Thyroid gland (tissue), 4 donors: ENCODE data around the gene MGMT. TPM values are rescaled to one million over a fixed set of nuclear protein-coding genes. Genes with fewer than 3 reads are reported as not detected.

Experiments used
- DNase-seq, 2 donors: peaks; one replicate each; pipeline ENCODE4 v3.0.0-alpha.2; 2019
- H3K27ac ChIP-seq, 3 donors: fragments of 200-600 bp; sonication (generic); 1 replicate in 2 of 3; 2 replicates in 1 of 3; pipeline ENCODE4 v1.5.1; 2016 to 2019; ENCODE audit warnings: mild to moderate bottlenecking in 1 of 3, moderate library complexity in 1 of 3
- H3K27me3 ChIP-seq: fragments of 200-600 bp; sonication (generic); one replicate; pipeline ENCODE4 v1.5.1; 2019
- H3K36me3 ChIP-seq, 2 donors: fragments of 200-600 bp; sonication (generic); one replicate each; pipeline ENCODE4 v1.5.1; 2016 to 2019
- H3K4me1 ChIP-seq, 2 donors: fragments of 200-600 bp; sonication (generic); one replicate each; pipeline ENCODE4 v1.5.1; 2017 to 2019
- H3K4me3 ChIP-seq, 3 donors: fragments of 200-600 bp; sonication (generic); replicated peaks in 1 of 3; 1 replicate in 2 of 3; 2 replicates in 1 of 3; pipeline ENCODE4 v1.5.1; 2016; ENCODE audit warnings: mild to moderate bottlenecking in 1 of 3
- H3K9me3 ChIP-seq: fragments of 200-600 bp; sonication (generic); one replicate; pipeline ENCODE4 v1.5.1; 2017
- CTCF ChIP-seq, 6 experiments: fragments of 200-600 bp in 3 of 6; fragments of 450-650 bp in 3 of 6; sonication (generic) in 3 of 6; IDR thresholded peaks; one replicate each; pipeline ENCODE4 v1.5.1; 2016 to 2019; ENCODE audit warnings: antibody characterized with exemption in 6 of 6, mild to moderate bottlenecking in 2 of 6, inconsistent platforms in 1 of 6, moderate library complexity in 1 of 6
- POLR2A ChIP-seq, 2 donors: fragments of 450-650 bp; IDR thresholded peaks; one replicate each; pipeline ENCODE4 v1.6.1; 2017; ENCODE audit warnings: antibody characterized with exemption in 2 of 2, mild to moderate bottlenecking in 2 of 2, moderate library complexity in 1 of 2
- WGBS, 2 donors: methylation state at CpG; one replicate each; pipeline ENCODE4 v1.1.5; 2017; 5-methylcytosine and 5-hydroxymethylcytosine counted together
- intact Hi-C: fragments of 100-400 bp; cut with DNase I; formaldehyde crosslinking; loops from one replicate; pipeline ENCODE4 v1.15.1; 2023
- total RNA-seq, 4 donors: library from RNA; depleted of rRNA; stranded (reverse); fragments of >200 nt; gene quantifications; one replicate each; pipeline ENCODE4 v1.2.3, GENCODE V29; 2016

The MGMT gene
- total RNA-seq, 4 donors from 2014 or later = 17.6 to 48.7 (median 30.7) TPM

- no peaks in the 10 kb centered on the region for H3K27me3 ChIP-seq
- 93 to 100% methylated on average over 1 of the region's 1 CpG for WGBS, 2 donors
- H3K27ac ChIP-seq = no peak overlapping the region
- no peak overlapping the region for H3K4me3 ChIP-seq
- H3K9me3 ChIP-seq = no peaks in the 10 kb centered on the region
- peaks cover 0 to 4% of the 10 kb centered on the region in 2 donors for H3K4me1 ChIP-seq
- intact Hi-C loops = no loop called here
- no peaks in the 10 kb centered on the region for H3K36me3 ChIP-seq
- no peak for TF ChIP-seq POLR2A (IDR thresholded peaks at IDR 0.05)
- TF ChIP-seq CTCF (IDR thresholded peaks at IDR 0.05) = no peak
- no peak for DNase-seq
Measured at GRCh38 chr10:129683519-129683918, 216.5 kb downstream of the MGMT start.

- no peak overlapping the region for H3K27ac ChIP-seq
- intact Hi-C loops = no loop called here
Measured at GRCh38 chr10:129683920-129684319, 216.9 kb downstream of the MGMT start.

GRCh38 chr10:129685271-129685670, 218.2 kb downstream of the MGMT start:
- DNase-seq = no peak
- Histone ChIP-seq H3K27me3 (no peaks in the 10 kb centered on the region), H3K9me3 (no peaks in the 10 kb centered on the region), H3K4me1 (peaks cover 0 to 4% of the 10 kb centered on the region in 2 donors), H3K36me3 (no peaks in the 10 kb centered on the region), H3K27ac (no peak overlapping the region), H3K4me3 (no peak overlapping the region)
- 71 to 73% methylated on average over 8 of the region's 8 CpGs for WGBS, 2 donors
- TF ChIP-seq CTCF (IDR thresholded peaks at IDR 0.05) (no peak), POLR2A (IDR thresholded peaks at IDR 0.05) (no peak)
- intact Hi-C loops = no loop called here

More at GRCh38 chr10:129683920-129684319, 216.9 kb downstream of the MGMT start:
- no peaks in the 10 kb centered on the region for H3K36me3 ChIP-seq
- no peak overlapping the region for H3K4me3 ChIP-seq
- TF ChIP-seq CTCF (IDR thresholded peaks at IDR 0.05) (no peak), POLR2A (IDR thresholded peaks at IDR 0.05) (no peak)
- DNase-seq = no peak
- no peaks in the 10 kb centered on the region for H3K9me3 ChIP-seq
- no peaks in the 10 kb centered on the region for H3K27me3 ChIP-seq
- 94% methylated on average over 3 of the region's 3 CpGs for WGBS, 2 donors
- peaks cover 0 to 4% of the 10 kb centered on the region in 2 donors for H3K4me1 ChIP-seq

GRCh38 chr10:129689671-129690071, 222.6 kb downstream of the MGMT start:
- no peaks in the 10 kb centered on the region for H3K9me3 ChIP-seq
- intact Hi-C loops = no loop called here
- DNase-seq = no peak
- 79 to 92% methylated on average over 4 of the region's 4 CpGs for WGBS, 2 donors
- TF ChIP-seq POLR2A (IDR thresholded peaks at IDR 0.05) = no peak
- TF ChIP-seq CTCF (IDR thresholded peaks at IDR 0.05) = no peak
- no peaks in the 10 kb centered on the region for H3K27me3 ChIP-seq
- H3K4me3 ChIP-seq = no peak overlapping the region
- H3K36me3 ChIP-seq = no peaks in the 10 kb centered on the region
- H3K27ac ChIP-seq = no peak overlapping the region
- H3K4me1 ChIP-seq = peaks cover 0 to 4% of the 10 kb centered on the region in 2 donors

GRCh38 chr10:129690248-129691070, 223.4 kb downstream of the MGMT start:
- Histone ChIP-seq H3K9me3 (no peaks in the 10 kb centered on the region), H3K27me3 (no peaks in the 10 kb centered on the region), H3K27ac (no peak overlapping the region), H3K36me3 (no peaks in the 10 kb centered on the region), H3K4me3 (no peak overlapping the region), H3K4me1 (peaks cover 0 to 4% of the 10 kb centered on the region in 2 donors)
- TF ChIP-seq POLR2A (IDR thresholded peaks at IDR 0.05) (no peak), CTCF (IDR thresholded peaks at IDR 0.05) (no peak)
- DNase-seq = no peak
- intact Hi-C loops = no loop called here
- 72 to 91% methylated on average over 8 of the region's 8 CpGs for WGBS, 2 donors
